AG08395 (cell line): Measurements from ENCODE around the gene LPP.

Experiments used
- DNase-seq: peaks from one replicate; pipeline ENCODE4 v3.0.0; 2012; ENCODE audit warnings: mixed read lengths, low spot score

The LPP gene

GRCh38 chr3:188558343-188559071 lies 404.6 kb downstream of the LPP start:
- DNase-seq = peak; percentile 23

DNA sequence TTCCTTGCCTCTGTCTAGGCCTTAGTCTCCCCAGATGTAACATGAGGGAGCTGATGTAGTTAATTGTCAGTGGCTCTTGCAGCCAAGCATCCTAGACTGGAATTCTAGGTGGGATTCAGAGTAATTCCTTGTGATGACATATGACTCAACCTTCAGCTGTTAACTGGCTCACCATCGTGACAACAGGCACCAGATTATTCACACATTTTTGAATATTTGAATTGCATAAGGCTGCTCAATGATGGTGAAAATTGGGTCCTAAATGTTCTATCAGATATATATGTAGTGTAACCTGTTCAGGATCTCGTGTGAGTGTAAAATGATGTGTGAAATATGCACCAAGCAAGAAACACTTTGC lies 405.1 kb downstream of the LPP start:
- peak; percentile 11 for DNase-seq

- no peak for DNase-seq
Measured at GRCh38 chr3:188559856-188560255, 405.9 kb downstream of the LPP start.

DNA sequence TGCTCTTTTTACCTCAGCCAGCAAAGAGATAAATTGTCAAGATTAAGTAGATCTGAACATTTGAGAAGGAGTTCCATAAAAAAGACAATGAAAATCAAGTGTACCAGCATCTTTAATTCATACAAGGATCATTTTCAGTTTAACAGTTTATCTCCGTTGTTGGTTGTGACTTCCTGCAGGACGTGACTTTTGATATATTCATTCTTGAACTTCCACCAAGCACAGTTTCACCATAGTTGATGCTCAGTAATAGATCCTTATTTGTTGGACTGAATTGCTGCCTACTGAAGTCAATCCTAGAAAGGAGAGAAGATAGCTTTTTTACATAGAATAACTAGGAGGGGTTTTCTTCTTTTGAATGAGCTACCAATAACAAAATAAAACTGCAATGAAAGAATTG lies 408.2 kb downstream of the LPP start:
- no peak for DNase-seq

GRCh38 chr3:188567478-188568195 lies 413.7 kb downstream of the LPP start:
- DNase-seq = no peak

DNA sequence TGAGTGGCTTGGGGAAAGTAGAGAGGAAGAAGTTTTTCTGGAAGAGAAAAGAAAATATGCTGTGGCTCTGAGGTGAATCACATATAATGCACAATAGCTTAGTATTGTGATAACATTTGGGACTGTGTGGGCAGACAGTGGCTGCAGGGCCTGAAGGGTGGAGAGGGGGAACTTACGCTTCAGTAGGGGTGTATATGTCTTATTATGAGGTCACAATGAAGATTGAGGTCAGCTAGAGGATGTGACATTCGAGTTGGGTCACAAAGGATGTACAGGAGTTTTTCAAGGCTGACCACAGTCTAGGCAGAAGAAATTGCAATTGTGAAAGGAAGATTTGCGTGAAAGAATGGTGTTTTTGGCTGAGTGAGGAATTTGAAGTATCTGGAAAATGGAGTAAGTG lies 414.8 kb downstream of the LPP start:
- no peak for DNase-seq

DNA sequence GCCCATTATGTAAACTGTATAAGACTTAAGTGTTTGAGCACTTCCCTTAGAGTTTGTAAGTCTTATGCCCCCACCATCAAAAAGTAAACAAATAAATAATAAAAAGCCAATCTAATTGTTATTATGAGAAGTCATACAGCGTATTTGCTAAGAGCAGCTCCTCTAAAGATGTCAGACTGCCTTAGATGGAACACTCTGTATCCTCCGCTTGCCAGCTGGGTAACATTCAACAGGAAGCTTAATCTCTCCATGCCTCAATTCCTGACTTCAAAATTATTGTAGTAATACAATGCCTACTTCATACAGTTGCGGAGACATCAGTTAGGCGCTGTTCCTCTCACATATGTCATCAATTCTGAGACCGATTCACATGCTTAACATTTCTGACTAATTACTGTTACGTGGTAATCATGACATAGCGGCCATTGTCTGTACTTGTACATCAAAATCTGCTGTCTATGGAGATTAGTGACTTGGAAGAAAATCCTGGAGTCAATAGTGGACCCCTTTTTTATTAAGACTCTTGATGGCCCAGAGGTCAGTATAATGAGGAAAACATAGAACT lies 417.7 kb downstream of the LPP start:
- DNase-seq = no peak

GRCh38 chr3:188573291-188573940 lies 419.5 kb downstream of the LPP start:
- no peak for DNase-seq

GRCh38 chr3:188573956-188574355 lies 420.0 kb downstream of the LPP start:
- DNase-seq = no peak

- DNase-seq = no peak
Measured at GRCh38 chr3:188574885-188575284, 420.9 kb downstream of the LPP start.

- no peak for DNase-seq
Measured at GRCh38 chr3:188575501-188575900, 421.5 kb downstream of the LPP start.

- no peak for DNase-seq
Measured at GRCh38 chr3:188577539-188577938, 423.6 kb downstream of the LPP start.

GRCh38 chr3:188578576-188579363 lies 424.8 kb downstream of the LPP start:
- DNase-seq = peak; percentile 76

GRCh38 chr3:188580223-188580622 lies 426.3 kb downstream of the LPP start:
- no peak for DNase-seq

DNA sequence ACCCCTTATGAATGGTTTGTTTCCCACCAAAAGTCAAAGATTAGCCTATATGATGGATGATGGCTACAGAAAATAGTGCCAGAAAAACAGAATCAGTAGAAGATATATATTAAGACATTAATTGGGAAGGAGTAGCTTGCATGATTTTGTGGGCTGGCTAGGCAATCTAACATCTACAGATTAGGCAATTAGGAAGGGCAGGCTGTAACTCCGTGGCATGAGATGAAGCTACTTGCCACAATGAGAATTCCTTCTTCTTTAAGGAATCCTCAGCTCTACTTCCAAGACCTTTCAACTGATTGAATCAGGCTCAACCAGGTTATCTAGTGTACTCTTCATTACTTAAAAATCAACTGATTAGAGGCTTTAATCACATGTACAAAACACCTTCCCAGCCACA lies 426.7 kb downstream of the LPP start:
- DNase-seq = no peak

DNA sequence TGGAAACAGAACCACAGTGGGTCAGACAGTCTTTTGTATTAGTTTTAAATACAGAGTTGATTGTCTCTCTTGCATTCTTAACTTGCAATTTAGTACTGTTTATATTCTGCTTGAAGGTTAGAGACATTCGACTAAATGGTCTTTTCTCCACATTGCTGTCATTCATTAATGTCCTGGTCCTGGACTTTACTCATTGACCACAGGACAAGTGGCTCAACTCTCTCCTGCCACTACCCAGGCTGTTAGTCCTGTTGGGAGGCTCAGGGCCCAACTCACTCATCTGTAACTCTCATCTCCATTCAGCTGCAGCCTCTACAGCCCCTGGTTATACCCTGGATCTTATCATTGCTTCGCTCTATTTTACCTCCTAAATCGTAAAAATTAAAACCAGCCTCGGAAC lies 427.4 kb downstream of the LPP start:
- no peak for DNase-seq

GRCh38 chr3:188581792-188582191 lies 427.8 kb downstream of the LPP start:
- DNase-seq = no peak

DNA sequence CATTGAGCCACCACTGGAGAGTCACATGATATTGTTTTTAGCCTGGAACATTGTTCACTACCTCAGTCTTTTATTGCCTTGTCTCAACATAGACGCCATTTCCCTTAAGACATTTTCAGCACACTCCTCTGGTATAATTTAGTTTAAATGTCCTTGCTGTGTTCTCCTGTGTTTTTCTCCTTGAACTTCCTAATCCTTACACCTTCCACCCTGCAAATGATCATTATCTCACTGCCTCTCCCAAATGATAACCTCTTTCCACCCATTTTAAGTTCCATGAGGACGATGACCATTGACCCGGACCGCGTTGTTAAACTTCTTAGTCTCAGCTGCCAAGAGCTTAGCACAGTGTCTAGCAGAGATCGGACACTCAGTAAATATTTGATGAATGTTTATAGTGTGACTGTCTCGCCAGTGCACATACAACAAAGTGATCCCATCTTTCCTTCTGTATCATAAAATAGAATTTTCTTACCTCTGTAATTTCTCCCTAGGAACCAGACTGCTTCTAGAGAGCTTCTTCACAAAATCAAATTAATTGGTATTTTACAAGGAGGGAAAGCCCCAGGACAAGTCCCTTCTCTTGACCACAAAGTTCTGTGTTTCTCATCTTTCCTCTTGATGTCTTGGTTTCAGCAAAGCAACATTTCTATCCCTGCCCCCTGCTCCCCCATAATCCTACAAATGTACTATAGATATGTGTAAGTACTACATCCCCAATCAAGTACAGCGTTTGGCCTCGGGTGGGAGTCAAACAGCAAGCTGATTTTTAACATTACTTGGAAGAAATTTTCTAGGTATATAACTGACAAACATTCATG lies 429.6 kb downstream of the LPP start:
- DNase-seq = no peak

DNA sequence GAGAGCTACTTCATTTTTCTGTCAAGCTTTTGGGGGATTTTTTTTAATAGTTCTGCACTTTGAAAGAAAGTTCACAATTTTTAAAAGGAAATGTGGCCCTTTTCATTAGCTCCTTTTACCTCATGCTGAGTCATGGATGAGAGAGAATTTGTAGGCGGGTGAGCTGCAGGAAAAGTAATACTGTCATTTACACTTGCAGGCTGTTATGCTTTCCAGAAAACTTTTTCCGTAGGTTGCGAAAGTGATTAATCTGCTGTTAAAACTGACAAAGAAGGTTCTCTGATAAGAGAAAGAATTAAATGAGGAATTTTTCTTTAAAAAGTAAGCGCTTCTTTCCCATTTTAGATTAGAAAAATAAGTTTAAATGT lies 430.2 kb downstream of the LPP start:
- DNase-seq = peak; percentile 43

GRCh38 chr3:188584958-188585689 lies 431.2 kb downstream of the LPP start:
- no peak for DNase-seq

- DNase-seq = no peak
Measured at GRCh38 chr3:188589071-188589470, 435.1 kb downstream of the LPP start.
